SH-SY5Y (cell line): Measurements from ENCODE around the gene POLE.

Experiments
- GATA2 ChIP-seq: IDR thresholded peaks from 2 replicates; pipeline ENCODE4 v1.6.1; 2011; ENCODE audit warnings: mild to moderate bottlenecking, low read depth, low read length
- GATA3 ChIP-seq: IDR thresholded peaks from 2 replicates; pipeline ENCODE4 v1.6.1; 2011; ENCODE audit warnings: low read depth, mild to moderate bottlenecking, low read length, moderate library complexity

- TF ChIP-seq GATA2: no peak
- TF ChIP-seq GATA3: no peak
Observed at GRCh38 chr12:132690112-132690511, 3.0 kb upstream of the POLE start.
